Measurements from ENCODE around the gene SMARCD3. TPM values are rescaled to one million over a fixed set of nuclear protein-coding genes. Genes with fewer than 3 reads are reported as not detected.

Gene SMARCD3
- total RNA-seq, 1 donor from 2014 or later, result 96.9 TPM

DNA sequence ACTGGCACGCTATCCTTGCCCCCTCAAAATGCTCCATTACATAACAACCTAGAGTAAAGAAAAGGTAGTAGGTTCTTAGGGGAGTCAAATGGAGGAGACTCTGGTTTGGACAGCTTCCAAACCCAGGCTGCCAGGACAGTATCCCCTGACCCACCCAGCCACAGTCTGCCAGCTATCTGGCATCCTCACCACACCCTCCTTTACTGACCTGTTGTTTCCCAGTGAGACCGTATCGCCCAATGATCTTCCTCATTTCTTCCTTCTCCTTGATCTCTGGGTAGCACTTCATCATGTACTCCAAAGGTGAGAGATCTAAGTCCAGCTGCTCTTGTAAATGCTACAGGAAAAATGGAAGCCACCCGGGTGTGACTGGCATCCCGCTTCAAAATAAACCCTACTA, 33.1 kb downstream of the SMARCD3 start:
- H3K27ac Mint-ChIP-seq (ENCODE audit: unreplicated experiment), result no peak overlapping the region
- DNase-seq (ENCODE audit: extremely low spot score, unreplicated experiment), result no peak
- no peaks in the 10 kb centered on the region for H3K27me3 Mint-ChIP-seq (ENCODE audit: unreplicated experiment)
- TF ChIP-seq CTCF (IDR thresholded peaks at IDR 0.05), result no peak
- H3K36me3 Mint-ChIP-seq (ENCODE audit: unreplicated experiment), result peaks cover 45% of the 10 kb centered on the region
- no peak overlapping the region for H3K4me3 Mint-ChIP-seq (ENCODE audit: unreplicated experiment)
- no peaks in the 10 kb centered on the region for H3K4me1 Mint-ChIP-seq (ENCODE audit: unreplicated experiment)
- no peaks in the 10 kb centered on the region for H3K9me3 Mint-ChIP-seq (ENCODE audit: unreplicated experiment)

GRCh38 chr7:151213826-151214225, 34.7 kb downstream of the SMARCD3 start:
- H3K36me3 Mint-ChIP-seq (ENCODE audit: unreplicated experiment), result peaks cover 38% of the 10 kb centered on the region

GRCh38 chr7:151212626-151213025, 35.9 kb downstream of the SMARCD3 start:
- Mint-ChIP-seq H3K27me3 (ENCODE audit: unreplicated experiment) (no peaks in the 10 kb centered on the region), H3K27ac (ENCODE audit: unreplicated experiment) (no peak overlapping the region)

More at GRCh38 chr7:151213826-151214225, 34.7 kb downstream of the SMARCD3 start:
- Mint-ChIP-seq H3K9me3 (ENCODE audit: unreplicated experiment) (no peaks in the 10 kb centered on the region), H3K4me1 (ENCODE audit: unreplicated experiment) (no peaks in the 10 kb centered on the region), H3K27ac (ENCODE audit: unreplicated experiment) (no peak overlapping the region), H3K4me3 (ENCODE audit: unreplicated experiment) (no peak overlapping the region), H3K27me3 (ENCODE audit: unreplicated experiment) (no peaks in the 10 kb centered on the region)
- TF ChIP-seq CTCF (IDR thresholded peaks at IDR 0.05), result no peak
- no peak for DNase-seq (ENCODE audit: extremely low spot score, unreplicated experiment)

GRCh38 chr7:151211155-151211772, 37.2 kb downstream of the SMARCD3 start:
- Mint-ChIP-seq H3K4me3 (ENCODE audit: unreplicated experiment) (no peak overlapping the region), H3K4me1 (ENCODE audit: unreplicated experiment) (no peaks in the 10 kb centered on the region), H3K9me3 (ENCODE audit: unreplicated experiment) (no peaks in the 10 kb centered on the region), H3K27ac (ENCODE audit: unreplicated experiment) (no peak overlapping the region), H3K36me3 (ENCODE audit: unreplicated experiment) (peaks cover 27% of the 10 kb centered on the region), H3K27me3 (ENCODE audit: unreplicated experiment) (peaks cover 6% of the 10 kb centered on the region)
- no peak for TF ChIP-seq CTCF (IDR thresholded peaks at IDR 0.05)
- no peak for DNase-seq (ENCODE audit: extremely low spot score, unreplicated experiment)

More at GRCh38 chr7:151212626-151213025, 35.9 kb downstream of the SMARCD3 start:
- peaks cover 27% of the 10 kb centered on the region for H3K36me3 Mint-ChIP-seq (ENCODE audit: unreplicated experiment)
- DNase-seq (ENCODE audit: extremely low spot score, unreplicated experiment), result no peak
- H3K4me3 Mint-ChIP-seq (ENCODE audit: unreplicated experiment), result no peak overlapping the region
- H3K4me1 Mint-ChIP-seq (ENCODE audit: unreplicated experiment), result no peaks in the 10 kb centered on the region
- TF ChIP-seq CTCF (IDR thresholded peaks at IDR 0.05), result no peak
- no peaks in the 10 kb centered on the region for H3K9me3 Mint-ChIP-seq (ENCODE audit: unreplicated experiment)

- no peak for TF ChIP-seq CTCF (IDR thresholded peaks at IDR 0.05)
- DNase-seq (ENCODE audit: extremely low spot score, unreplicated experiment), result no peak
- Mint-ChIP-seq H3K9me3 (ENCODE audit: unreplicated experiment) (no peaks in the 10 kb centered on the region), H3K36me3 (ENCODE audit: unreplicated experiment) (peaks cover 19% of the 10 kb centered on the region), H3K4me3 (ENCODE audit: unreplicated experiment) (no peak within 1 kb of the TSS), H3K27ac (ENCODE audit: unreplicated experiment) (no peak within 1 kb of the TSS), H3K4me1 (ENCODE audit: unreplicated experiment) (no peaks in the 10 kb centered on the region), H3K27me3 (ENCODE audit: unreplicated experiment) (peaks cover 10% of the 10 kb centered on the region)
Measured at GRCh38 chr7:151210087-151210854, 38.2 kb downstream of the SMARCD3 start, which contains the start of gene H2BK1. TSS of gene H2BK1 (minus strand) at chr7:151210488. CDS start at chr7:151210318, 170 bp downstream.
